Aorta (tissue), 5 donors: ENCODE measurements around the gene CLDN10. TPM values are rescaled to one million over a fixed set of nuclear protein-coding genes. Genes with fewer than 3 reads are reported as not detected.

Source experiments
- ATAC-seq: fragments of 200-7000 bp; cut with Tn5 transposase; one replicate; pipeline ENCODE4 v1.9.1; 2022; ENCODE audit warnings: moderate library complexity; ENCODE audit not compliant: low FRiP score
- DNase-seq, 2 donors: peaks; one replicate each; pipeline ENCODE4 v3.0.0-alpha.2; 2020
- H3K27ac ChIP-seq, 2 donors: one replicate each; pipeline ENCODE4 v1.5.1; 2013; ENCODE audit warnings: low read length in 2 of 2, mild to moderate bottlenecking in 2 of 2, moderate library complexity in 2 of 2, control low read depth in 1 of 2, inconsistent platforms in 1 of 2, low read depth in 1 of 2
- H3K27me3 ChIP-seq, 2 donors: one replicate each; pipeline ENCODE4 v1.6.1; 2013; ENCODE audit warnings: control low read depth in 1 of 2, low read length in 1 of 2, mild to moderate bottlenecking in 1 of 2, moderate library complexity in 1 of 2; ENCODE audit not compliant: insufficient read depth in 2 of 2, control insufficient read depth in 1 of 2
- H3K36me3 ChIP-seq, 2 donors: one replicate each; pipeline ENCODE4 v1.6.1; 2013; ENCODE audit warnings: control low read depth in 1 of 2, low read length in 1 of 2, mild to moderate bottlenecking in 1 of 2; ENCODE audit not compliant: insufficient read depth in 2 of 2, control insufficient read depth in 1 of 2
- H3K4me1 ChIP-seq, 2 donors: one replicate each; pipeline ENCODE4 v1.6.1; 2013; ENCODE audit warnings: low read length in 2 of 2, control low read depth in 1 of 2, mild to moderate bottlenecking in 1 of 2, moderate library complexity in 1 of 2; ENCODE audit not compliant: insufficient read depth in 2 of 2, control insufficient read depth in 1 of 2
- H3K4me3 ChIP-seq, 2 donors: one replicate each; pipeline ENCODE4 v1.5.1; 2013; ENCODE audit warnings: low read length in 2 of 2, control low read depth in 1 of 2, mild to moderate bottlenecking in 1 of 2
- H3K9me3 ChIP-seq: one replicate; pipeline ENCODE4 v1.6.1; 2013; ENCODE audit warnings: mild to moderate bottlenecking, low read length; ENCODE audit not compliant: control insufficient read depth
- WGBS, 2 donors: extraction: QIAGEN DNeasy Blood & Tissue Kit; methylation state at CpG; one replicate each; pipeline ENCODE4 v1.1.7; 2013; 5-methylcytosine and 5-hydroxymethylcytosine counted together
- intact Hi-C, 2 donors: fragments of 100-400 bp; cut with DNase I; formaldehyde crosslinking; loops; one replicate each; pipeline versions ENCODE4 v1.14.2 to v1.15.0; 2022
- long read RNA-seq, 2 donors: library from polyadenylated mRNA; unstranded; transcript quantifications; one replicate each; pipeline ENCODE4 v2.0.0, GENCODE V29; 2020 to 2021
- polyA plus RNA-seq, 2 donors: library from polyadenylated mRNA; stranded (reverse); fragments of 200-250 nt; gene quantifications; one replicate each; pipeline ENCODE4 v1.2.3, GENCODE V29; 2013
- total RNA-seq, 2 donors: library from RNA; stranded (reverse); fragmentation: NEBNext Ultra II Directional; extraction: Animal tissue kit (Norgen Biotek cat#: 25700); gene quantifications; one replicate each; pipeline ENCODE4 v1.2.1, GENCODE V29; 2021
- donor health status: healthy with polysubstance abuse.
- donor health status: Bipolar disorder and iron deficiency.
- donor health status: DM: no; HTN: no; CAD: no.
- donor health status: DM: no; HTN: no; CAD: no.
- donor health status: DM: yes; HTN: yes; CAD: no.

Gene CLDN10, protein sequence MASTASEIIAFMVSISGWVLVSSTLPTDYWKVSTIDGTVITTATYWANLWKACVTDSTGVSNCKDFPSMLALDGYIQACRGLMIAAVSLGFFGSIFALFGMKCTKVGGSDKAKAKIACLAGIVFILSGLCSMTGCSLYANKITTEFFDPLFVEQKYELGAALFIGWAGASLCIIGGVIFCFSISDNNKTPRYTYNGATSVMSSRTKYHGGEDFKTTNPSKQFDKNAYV
- total RNA-seq (under 1 TPM in 1 of 2 donors, not detected in 1; 0.66 TPM), polyA plus RNA-seq (under 1 TPM; 0.56 to 0.63 TPM)
- long read RNA-seq, donor 1: 0 reads
- long read RNA-seq, donor 2, partial matches to known transcripts: 0 of 1 reads
- long read RNA-seq, donor 2, other reads (novel, unspliced or antisense): 1 of 1 reads

GRCh38 chr13:95552539-95553441 lies at the start of gene CLDN10:
TSS of gene CLDN10 (plus strand) at chr13:95552720. CDS start at chr13:95552754, 34 bp downstream.
- Histone ChIP-seq H3K4me1 (no peaks in the 10 kb centered on the region), H3K4me3 (no peak within 1 kb of the TSS), H3K27ac (no peak within 1 kb of the TSS), H3K9me3 (no peaks in the 10 kb centered on the region), H3K36me3 (no peaks in the 10 kb centered on the region), H3K27me3 (peaks cover 0 to 2% of the 10 kb centered on the region in 2 donors)
- DNase-seq (peak in 1 of 2 donors; percentile 73), ATAC-seq (peak; percentile 22)
- intact Hi-C loops: no loop called here
- WGBS, 2 donors: 1 to 5% methylated on average over 63 to 70 of the region's 70 CpGs

DNA sequence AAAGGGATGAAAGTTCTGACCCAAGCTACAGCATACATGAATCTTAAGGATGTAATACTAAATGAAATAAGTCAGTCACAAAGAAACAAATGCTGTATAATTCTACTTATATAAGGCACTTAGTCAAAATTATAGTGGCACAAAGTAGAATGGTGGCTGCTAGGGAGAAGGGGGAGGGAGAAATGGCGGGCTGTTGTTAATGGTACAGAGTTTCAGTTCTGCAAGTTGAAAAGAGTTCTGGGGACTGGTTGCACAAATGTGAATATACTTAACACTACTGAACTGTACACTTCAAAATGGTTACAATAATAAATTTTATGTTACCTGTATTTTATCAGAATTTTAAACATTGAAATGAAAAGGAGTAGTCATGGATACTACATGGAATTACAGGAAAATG lies 48.9 kb upstream of the CLDN10 start:
- peaks cover 2% of the 10 kb centered on the region for H3K9me3 ChIP-seq
- no peak for DNase-seq

GRCh38 chr13:95505265-95505664 lies 47.3 kb upstream of the CLDN10 start:
- DNase-seq (no peak), ATAC-seq (no peak)
- Histone ChIP-seq H3K9me3 (peaks cover 1% of the 10 kb centered on the region), H3K27ac (no peak overlapping the region), H3K27me3 (no peaks in the 10 kb centered on the region), H3K4me3 (no peak overlapping the region), H3K4me1 (peaks cover 0 to 5% of the 10 kb centered on the region in 2 donors), H3K36me3 (peaks cover 0 to 2% of the 10 kb centered on the region in 2 donors)
- intact Hi-C loops: loop anchor here in 1 of 2 donors (10.0 kb wide), 1 partner anchor 170 kb away; the partner anchor contains the start of gene DNAJC3
- 3 to 6% methylated on average over 3 of the region's 3 CpGs for WGBS, 2 donors

More for the DNA sequence above, 48.9 kb upstream of the CLDN10 start:
- Histone ChIP-seq H3K27ac (no peak overlapping the region), H3K4me3 (no peak overlapping the region), H3K36me3 (peaks cover 0 to 2% of the 10 kb centered on the region in 2 donors), H3K4me1 (peaks cover 0 to 5% of the 10 kb centered on the region in 2 donors), H3K27me3 (no peaks in the 10 kb centered on the region)
- whole genome bisulfite sequencing, 2 donors: 87 to 88% methylated on average over 1 of the region's 1 CpG
- ATAC-seq: no peak
- intact Hi-C loops: loop anchor here in 1 of 2 donors (10.0 kb wide), 1 partner anchor 171 kb away; the partner anchor contains the start of gene DNAJC3

GRCh38 chr13:95505986-95506385 lies 46.5 kb upstream of the CLDN10 start:
- H3K9me3 ChIP-seq: no peaks in the 10 kb centered on the region
- no peaks in the 10 kb centered on the region for H3K36me3 ChIP-seq
- H3K4me1 ChIP-seq: peaks cover 0 to 5% of the 10 kb centered on the region in 2 donors
- ATAC-seq (no peak), DNase-seq (no peak)
- no peaks in the 10 kb centered on the region for H3K27me3 ChIP-seq
- no peak overlapping the region for H3K27ac ChIP-seq
- 81 to 82% methylated on average over 4 of the region's 4 CpGs for WGBS, 2 donors
- intact Hi-C loops: loop anchor here in 1 of 2 donors (10.0 kb wide), 1 partner anchor 169 kb away; the partner anchor contains the start of gene DNAJC3
- H3K4me3 ChIP-seq: no peak overlapping the region

GRCh38 chr13:95507991-95508390 lies 44.5 kb upstream of the CLDN10 start:
- Histone ChIP-seq H3K9me3 (no peaks in the 10 kb centered on the region), H3K36me3 (no peaks in the 10 kb centered on the region), H3K4me1 (peaks cover 0 to 5% of the 10 kb centered on the region in 2 donors), H3K27me3 (no peaks in the 10 kb centered on the region), H3K27ac (no peak overlapping the region), H3K4me3 (no peak overlapping the region)
- intact Hi-C loops: loop anchor here in 1 of 2 donors (10.0 kb wide), 1 partner anchor 167 kb away; the partner anchor contains the start of gene DNAJC3
- DNase-seq: no peak
- WGBS, 2 donors: 59 to 95% methylated on average over 1 of the region's 1 CpG
- ATAC-seq: no peak

- H3K27ac ChIP-seq: no peak overlapping the region
- ATAC-seq (no peak), DNase-seq (no peak)
- H3K36me3 ChIP-seq: no peaks in the 10 kb centered on the region
- H3K27me3 ChIP-seq: no peaks in the 10 kb centered on the region
- H3K4me3 ChIP-seq: no peak overlapping the region
- no peaks in the 10 kb centered on the region for H3K9me3 ChIP-seq
- intact Hi-C loops: loop anchor here in 1 of 2 donors (10.0 kb wide), 1 partner anchor 166 kb away; the partner anchor contains the start of gene DNAJC3
- peaks cover 0 to 5% of the 10 kb centered on the region in 2 donors for H3K4me1 ChIP-seq
Observed at GRCh38 chr13:95508996-95509395, 43.5 kb upstream of the CLDN10 start.

DNA sequence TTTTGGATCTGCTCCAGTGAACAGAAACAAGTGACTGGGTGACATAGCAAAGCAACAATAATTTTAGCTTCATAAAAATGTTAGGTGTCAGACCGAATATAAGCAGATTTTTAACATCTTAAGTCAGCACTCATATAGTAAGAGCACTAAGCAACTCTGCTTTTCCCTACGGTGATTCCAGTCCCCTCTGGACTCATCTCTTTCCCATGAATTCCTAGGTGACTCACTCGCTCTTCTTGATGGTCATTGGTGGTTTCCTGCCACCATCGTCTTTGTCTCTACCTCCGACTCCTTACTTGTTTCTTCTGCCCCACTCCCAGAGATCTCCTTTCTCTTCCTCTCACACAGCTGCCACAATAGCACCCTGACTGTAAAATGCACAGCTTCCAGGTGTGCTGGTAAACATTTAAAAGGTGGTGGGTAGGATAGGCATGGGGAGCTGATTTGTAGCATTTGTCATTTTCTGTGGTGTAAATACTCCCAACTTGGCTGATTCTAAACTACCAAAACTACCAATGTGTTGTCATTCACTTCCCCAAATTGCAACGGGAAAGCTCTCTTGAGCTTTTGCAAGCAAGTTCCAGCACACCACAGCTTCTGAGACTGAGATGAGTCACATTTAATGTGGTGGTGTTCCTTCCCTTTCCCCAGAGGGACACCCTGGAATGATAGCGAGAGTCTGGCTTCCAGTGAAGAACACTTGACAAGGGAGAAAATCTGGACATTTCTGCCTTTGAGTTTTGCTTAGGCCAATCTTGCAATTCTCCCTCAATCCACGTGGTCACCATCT lies 42.8 kb upstream of the CLDN10 start:
- 71 to 75% methylated on average over 8 of the region's 8 CpGs for WGBS, 2 donors
- ATAC-seq (no peak), DNase-seq (no peak)
- Histone ChIP-seq H3K4me1 (peaks cover 0 to 4% of the 10 kb centered on the region in 2 donors), H3K27me3 (no peaks in the 10 kb centered on the region), H3K27ac (no peak overlapping the region), H3K36me3 (no peaks in the 10 kb centered on the region), H3K4me3 (no peak overlapping the region), H3K9me3 (peaks cover 1% of the 10 kb centered on the region)
- intact Hi-C loops: loop anchor here in 1 of 2 donors (10.0 kb wide), 1 partner anchor 165 kb away; the partner anchor contains the start of gene DNAJC3

DNA sequence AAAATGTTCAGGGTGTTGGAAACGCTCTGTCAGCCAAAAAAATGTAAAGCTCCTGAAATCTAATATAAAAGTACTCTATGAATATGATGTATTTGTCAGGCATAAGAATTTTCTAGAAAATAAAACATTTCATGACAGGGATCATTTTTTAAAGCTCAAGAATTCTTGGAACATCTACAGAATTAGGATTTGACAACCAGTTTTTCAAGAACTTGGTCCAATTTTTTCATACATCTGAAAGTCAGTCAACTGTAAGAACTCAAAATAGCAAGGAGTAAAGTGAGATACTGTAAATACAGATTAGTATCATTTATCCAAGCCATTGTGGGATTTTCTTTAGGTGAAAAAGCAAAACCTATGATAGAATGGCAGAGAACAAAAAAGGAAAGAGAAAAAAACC lies 41.6 kb upstream of the CLDN10 start:
- no peak overlapping the region for H3K4me3 ChIP-seq
- H3K27ac ChIP-seq: no peak overlapping the region
- WGBS, 2 donors: 82 to 92% methylated on average over 1 of the region's 1 CpG
- H3K27me3 ChIP-seq: no peaks in the 10 kb centered on the region
- ATAC-seq (no peak), DNase-seq (no peak)
- peaks cover 1% of the 10 kb centered on the region for H3K9me3 ChIP-seq
- H3K4me1 ChIP-seq: no peaks in the 10 kb centered on the region
- intact Hi-C loops: no loop called here
- H3K36me3 ChIP-seq: no peaks in the 10 kb centered on the region
